AG09319 (cell line): Measurements from ENCODE around the gene IL1RAP.

Experiments
- DNase-seq: peaks from one replicate; pipeline ENCODE4 v3.0.0-alpha.2; 2010; ENCODE audit warnings: low read depth; ENCODE audit errors: extremely low read depth
- TF ChIP-seq, protein P1 (sequence below): IDR thresholded peaks from 2 replicates; pipeline ENCODE4 v1.5.1; 2011; ENCODE audit warnings: low read depth, mild to moderate bottlenecking, inconsistent platforms, low read length, moderate library complexity

IL1RAP gene

GRCh38 chr3:190533511-190534281 is 19.8 kb downstream of the IL1RAP start:
- peak; percentile 91 for DNase-seq
- TF ChIP-seq, protein P1, sequence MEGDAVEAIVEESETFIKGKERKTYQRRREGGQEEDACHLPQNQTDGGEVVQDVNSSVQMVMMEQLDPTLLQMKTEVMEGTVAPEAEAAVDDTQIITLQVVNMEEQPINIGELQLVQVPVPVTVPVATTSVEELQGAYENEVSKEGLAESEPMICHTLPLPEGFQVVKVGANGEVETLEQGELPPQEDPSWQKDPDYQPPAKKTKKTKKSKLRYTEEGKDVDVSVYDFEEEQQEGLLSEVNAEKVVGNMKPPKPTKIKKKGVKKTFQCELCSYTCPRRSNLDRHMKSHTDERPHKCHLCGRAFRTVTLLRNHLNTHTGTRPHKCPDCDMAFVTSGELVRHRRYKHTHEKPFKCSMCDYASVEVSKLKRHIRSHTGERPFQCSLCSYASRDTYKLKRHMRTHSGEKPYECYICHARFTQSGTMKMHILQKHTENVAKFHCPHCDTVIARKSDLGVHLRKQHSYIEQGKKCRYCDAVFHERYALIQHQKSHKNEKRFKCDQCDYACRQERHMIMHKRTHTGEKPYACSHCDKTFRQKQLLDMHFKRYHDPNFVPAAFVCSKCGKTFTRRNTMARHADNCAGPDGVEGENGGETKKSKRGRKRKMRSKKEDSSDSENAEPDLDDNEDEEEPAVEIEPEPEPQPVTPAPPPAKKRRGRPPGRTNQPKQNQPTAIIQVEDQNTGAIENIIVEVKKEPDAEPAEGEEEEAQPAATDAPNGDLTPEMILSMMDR: no peak

- DNase-seq: no peak
- TF ChIP-seq, protein P1: no peak
Measured at GRCh38 chr3:190534386-190534785, 20.5 kb downstream of the IL1RAP start.

DNA sequence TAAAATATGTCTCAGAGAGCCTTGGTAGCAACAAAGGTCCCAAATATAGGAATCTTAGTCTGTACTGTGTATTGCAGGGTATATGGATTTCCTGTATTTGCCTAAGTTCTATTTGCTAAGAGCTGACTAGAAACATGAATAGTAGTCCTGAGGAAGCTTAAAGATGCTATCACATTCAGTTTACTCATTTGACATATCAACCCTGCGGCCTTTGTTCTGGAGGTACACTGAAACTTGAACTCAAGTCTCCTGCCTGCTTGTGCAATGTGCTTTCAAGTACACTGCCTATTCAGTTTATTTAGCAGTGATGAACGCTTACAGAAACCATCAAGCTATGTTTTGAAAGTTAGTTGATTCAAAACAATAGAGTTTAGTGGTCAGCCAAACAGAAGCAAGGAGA is 21.1 kb downstream of the IL1RAP start:
- no peak for DNase-seq
- TF ChIP-seq, protein P1: no peak

- TF ChIP-seq, protein P1: no peak
- no peak for DNase-seq
Measured at GRCh38 chr3:190537146-190537545, 23.3 kb downstream of the IL1RAP start.

DNA sequence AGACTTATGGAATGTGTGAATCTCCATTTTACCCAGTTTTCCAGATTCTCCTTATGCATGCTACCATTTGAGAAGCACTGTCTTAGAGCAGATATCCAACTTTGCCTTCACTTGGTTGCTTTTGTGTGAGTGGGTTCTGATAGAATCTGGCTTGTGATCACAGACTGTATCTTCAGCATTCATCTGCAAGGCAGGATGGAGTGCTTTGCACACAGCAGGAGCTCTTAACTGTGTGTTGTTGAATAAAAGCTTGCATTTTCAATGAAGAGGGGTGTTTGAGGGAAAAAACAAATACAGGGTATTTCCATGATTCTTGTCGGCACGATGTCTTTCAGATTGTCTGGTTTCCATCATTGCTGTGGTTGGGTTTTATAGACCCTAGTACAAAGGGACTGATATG is 24.4 kb downstream of the IL1RAP start:
- DNase-seq: no peak

DNA sequence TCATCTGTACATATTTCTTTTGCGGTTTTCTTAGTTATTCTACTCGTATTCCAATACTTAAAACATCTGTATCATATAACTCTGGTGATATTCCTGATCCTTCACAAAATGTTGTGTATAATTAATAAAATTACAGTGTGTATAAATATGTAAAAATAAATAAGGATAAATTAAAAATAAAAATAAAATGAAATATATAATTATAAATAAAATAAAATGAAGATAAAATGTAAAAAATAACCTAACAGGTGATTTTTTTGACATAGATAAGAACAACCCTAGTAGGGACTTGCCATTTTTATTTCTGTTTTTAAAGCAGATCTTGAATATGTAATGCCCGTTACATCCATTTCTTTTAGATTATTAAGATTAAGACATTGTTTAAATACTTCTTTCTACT is 25.6 kb downstream of the IL1RAP start:
- TF ChIP-seq, protein P1: no peak
- no peak for DNase-seq

More for the DNA sequence above, 24.4 kb downstream of the IL1RAP start:
- TF ChIP-seq, protein P1: no peak

- TF ChIP-seq, protein P1: no peak
- DNase-seq: no peak
Measured at GRCh38 chr3:190541008-190541407, 27.1 kb downstream of the IL1RAP start.
